Activated CD4-positive, alpha-beta T cell treated with anti-CD3 and anti-CD28 coated beads, Interleukin-2, Interleukin-4, amounts not matched to agents 100 ng/mL and 50 ng/mL, durations not matched to agents 16 hours and 8 hours (primary cell): ENCODE results near the gene PLXNB3.

ENCODE experiments used
- DNase-seq: peaks from one replicate; pipeline ENCODE4 v3.0.0-alpha.2; 2020; ENCODE audit warnings: low spot score

PLXNB3 gene

DNA sequence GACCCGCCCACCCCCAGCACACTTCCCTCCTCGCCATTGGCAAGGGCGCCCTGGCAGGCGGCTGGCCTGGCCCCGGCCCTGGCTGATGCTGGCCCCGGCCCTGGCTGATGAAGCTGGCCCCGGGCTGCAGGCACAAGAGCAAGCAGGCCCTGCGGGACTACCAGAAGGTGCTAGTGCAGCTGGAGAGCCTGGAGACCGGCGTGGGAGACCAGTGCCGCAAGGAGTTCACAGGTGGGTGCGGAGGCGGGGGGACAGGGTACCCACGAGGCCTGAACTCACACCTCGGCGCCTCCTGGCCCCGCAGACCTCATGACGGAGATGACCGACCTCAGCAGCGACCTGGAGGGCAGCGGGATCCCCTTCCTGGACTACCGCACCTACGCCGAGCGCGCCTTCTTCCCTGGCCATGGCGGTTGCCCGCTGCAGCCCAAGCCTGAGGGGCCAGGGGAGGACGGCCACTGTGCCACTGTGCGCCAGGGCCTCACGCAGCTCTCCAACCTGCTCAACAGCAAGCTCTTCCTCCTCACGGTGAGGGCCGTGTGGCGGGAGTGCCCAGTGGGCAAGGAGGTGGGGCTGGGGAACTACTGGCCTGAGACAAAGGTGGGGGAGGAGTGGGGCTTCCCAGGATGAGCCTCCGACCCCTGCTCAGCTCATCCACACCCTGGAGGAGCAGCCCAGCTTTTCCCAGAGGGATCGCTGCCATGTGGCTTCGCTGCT lies 10.7 kb downstream of the PLXNB3 start:
- DNase-seq: no peak

GRCh38 chrX:153775293-153776119 lies 11.5 kb downstream of the PLXNB3 start:
- no peak for DNase-seq

DNA sequence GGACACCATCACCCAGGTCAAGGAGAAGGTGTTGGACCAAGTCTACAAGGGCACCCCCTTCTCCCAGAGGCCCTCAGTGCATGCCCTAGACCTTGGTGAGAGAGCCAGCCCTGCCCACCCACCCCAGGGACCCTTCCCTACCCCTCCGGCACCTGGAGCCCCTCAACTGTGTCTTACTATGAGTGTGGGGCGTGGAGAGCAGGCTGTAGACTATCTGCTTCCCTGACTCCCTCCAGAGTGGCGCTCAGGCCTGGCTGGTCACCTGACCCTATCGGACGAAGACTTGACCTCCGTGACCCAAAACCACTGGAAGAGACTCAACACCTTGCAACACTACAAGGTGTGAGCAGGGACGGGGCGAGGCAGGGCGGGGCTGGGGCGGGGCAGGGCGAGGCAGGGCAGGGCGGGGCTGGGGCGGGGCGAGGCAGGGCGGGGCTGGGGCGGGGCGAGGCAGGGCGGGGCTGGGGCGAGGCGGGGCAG lies 12.1 kb downstream of the PLXNB3 start:
- no peak for DNase-seq

GRCh38 chrX:153776611-153777045 lies 12.6 kb downstream of the PLXNB3 start:
- no peak for DNase-seq

DNA sequence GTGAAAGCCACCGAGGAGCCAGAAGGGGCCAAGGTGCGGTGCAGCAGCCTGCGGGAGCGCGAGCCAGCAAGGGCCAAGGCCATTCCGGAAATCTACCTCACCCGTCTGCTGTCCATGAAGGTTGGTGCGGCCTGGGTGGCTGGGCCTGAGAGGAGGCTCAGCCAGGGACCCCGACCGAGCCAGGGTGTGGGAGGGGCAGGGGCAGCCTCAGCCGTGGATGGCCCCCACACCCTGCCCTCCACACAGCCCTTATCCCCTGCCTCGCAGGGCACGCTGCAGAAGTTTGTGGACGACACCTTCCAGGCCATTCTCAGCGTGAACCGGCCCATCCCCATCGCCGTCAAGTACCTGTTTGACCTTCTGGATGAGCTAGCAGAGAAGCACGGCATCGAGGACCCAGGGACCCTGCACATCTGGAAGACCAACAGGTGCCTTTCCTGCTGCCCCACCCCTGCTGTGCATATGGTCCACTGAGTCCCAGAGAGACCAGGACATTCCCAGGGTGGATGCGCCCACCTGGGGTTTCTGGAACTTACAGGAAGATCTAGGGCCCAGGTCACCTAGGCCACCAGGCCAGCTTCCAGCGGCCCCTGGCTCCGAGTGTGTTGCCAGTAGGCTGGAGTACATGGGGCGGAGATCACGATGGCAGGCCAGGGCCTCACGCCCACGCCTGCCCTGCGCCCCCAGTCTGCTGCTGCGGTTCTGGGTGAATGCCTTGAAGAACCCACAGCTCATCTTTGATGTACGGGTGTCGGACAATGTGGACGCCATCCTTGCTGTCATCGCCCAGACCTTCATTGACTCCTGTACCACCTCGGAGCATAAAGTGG lies 13.4 kb downstream of the PLXNB3 start:
- no peak for DNase-seq

- DNase-seq: no peak
Measured at GRCh38 chrX:153778181-153778580, 14.1 kb downstream of the PLXNB3 start.

GRCh38 chrX:153778684-153779101 lies 14.6 kb downstream of the PLXNB3 start:
- no peak for DNase-seq

DNA sequence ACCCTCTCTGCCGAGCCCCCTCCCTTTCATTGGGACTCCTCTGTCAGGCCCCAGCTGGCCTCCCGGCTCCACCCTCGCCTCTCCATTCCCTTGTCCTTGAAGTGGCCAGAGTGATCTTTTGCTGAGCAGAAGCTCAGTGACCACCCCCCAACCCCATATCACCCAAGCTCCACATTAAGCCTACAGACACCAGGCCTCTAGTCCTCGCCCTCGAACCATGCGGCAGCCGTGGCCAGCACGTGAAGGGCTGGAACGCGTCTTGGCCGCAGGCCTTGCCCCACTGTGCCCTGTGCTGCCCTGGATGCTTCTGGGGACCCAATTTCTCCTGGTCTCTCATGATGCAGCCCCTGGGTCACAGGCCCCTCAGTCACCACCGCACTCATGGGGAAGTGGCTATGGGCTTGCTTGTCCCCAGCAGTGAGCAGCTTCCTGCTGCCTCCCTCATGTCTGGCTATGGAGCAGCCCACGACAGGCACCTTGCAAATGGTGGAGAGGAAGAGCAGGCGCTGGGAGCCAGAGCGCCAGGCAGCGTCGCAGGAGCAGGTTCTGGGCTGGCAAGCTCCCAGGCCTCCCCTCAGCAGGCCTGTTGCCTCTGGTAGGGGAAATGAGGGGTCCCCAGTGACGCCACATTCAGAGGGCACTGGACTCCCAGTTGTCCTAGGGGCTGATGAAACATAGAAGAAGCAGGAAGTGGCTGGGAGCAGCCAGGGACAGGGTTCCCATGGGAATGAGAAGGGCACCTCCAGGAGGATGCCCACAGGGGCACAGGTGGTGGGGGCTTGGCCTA lies 16.0 kb downstream of the PLXNB3 start:
- DNase-seq: no peak

DNA sequence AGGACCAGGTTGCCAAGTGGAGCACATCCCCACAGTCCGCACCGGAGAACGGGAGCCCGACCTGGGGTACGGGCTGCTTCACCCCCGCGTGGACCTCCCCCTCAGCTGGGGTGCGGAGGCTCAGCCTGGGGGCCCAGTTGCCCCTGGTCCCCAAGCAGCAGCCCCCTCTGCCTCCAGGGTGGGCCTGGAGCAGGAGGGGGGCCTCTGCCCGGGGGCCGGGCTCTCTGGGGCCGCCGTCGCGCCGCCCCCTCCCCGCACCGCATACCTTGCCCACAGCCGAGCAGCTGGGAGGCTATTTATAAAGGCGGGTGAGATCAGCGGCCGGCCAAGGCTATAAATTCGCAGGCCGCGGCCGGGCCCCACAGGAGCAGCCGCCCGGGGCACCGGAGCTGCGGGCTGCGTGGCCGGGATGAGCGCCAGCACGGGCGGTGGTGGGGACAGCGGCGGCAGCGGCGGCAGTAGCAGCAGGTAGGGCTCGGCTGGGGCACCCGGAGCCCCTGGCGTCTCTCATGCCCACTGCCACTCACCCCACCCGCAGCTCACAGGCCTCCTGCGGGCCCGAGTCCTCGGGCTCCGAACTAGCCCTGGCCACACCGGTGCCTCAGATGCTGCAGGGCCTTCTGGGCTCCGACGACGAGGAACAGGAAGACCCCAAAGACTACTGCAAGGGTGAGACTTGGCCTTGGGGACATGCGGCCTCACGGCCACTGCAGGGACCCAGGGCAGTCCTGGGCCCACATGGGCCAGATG lies 16.8 kb downstream of the PLXNB3 start, which contains the start of gene SRPK3:
Gene SRPK3 (plus strand): TSS at position 364 of the 750 bp plus-strand sequence. CDS start 46 bp downstream, at position 410.
- no peak for DNase-seq

GRCh38 chrX:153781428-153782047 lies 17.5 kb downstream of the PLXNB3 start:
- no peak for DNase-seq

- no peak for DNase-seq
Measured at GRCh38 chrX:153782313-153782712, 18.3 kb downstream of the PLXNB3 start.

GRCh38 chrX:153782871-153783270 lies 18.8 kb downstream of the PLXNB3 start:
- no peak for DNase-seq

DNA sequence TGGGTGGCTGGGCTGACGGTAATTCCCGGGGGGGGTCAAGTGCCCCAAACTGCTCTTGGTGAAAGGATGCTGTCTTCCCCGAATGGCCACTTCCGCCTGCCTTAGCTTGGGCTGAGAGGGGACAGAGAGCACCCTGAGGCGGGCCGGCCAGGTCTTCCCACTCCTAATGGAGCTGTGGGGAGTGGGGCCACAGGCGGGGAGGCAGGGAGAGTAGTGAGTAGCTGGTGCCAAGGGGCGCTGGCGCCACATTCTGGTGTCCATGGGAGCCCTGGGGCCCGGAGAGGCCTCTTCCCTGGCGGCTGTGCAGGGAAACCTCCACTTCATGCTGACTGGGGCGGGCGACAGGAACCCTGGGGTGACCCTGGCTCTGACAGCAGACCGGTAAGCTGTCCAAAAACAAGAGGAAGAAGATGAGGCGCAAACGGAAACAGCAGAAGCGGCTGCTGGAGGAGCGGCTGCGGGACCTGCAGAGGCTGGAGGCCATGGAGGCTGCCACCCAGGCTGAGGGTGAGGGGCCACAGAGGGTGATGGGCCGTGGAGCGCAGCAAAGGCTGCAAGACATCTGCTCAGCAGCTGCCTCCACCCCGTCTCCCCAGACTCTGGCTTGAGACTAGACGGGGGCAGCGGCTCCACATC lies 19.4 kb downstream of the PLXNB3 start:
- no peak for DNase-seq

- no peak for DNase-seq
Measured at GRCh38 chrX:153784325-153784967, 20.4 kb downstream of the PLXNB3 start.

- DNase-seq: no peak
Measured at GRCh38 chrX:153786669-153787068, 22.6 kb downstream of the PLXNB3 start.

DNA sequence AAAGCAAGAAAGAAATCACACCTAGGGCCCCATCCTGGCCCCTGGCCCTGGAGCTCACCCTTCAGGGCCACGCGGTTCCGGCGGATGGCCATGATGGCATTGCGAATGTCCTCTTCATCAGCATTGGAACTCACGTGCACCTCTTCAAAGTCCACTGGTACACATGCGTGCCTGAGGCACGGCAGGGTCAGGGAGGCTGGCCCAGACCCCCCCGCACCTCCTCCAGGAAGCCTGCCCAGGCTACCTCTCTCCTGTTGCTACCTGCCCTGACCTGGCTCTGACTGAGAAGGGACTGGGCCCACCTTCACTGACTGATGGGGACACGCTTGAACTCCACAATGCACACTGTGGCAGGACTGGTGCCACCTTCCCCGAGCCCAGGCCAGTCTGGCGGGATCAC lies 25.6 kb downstream of the PLXNB3 start:
- no peak for DNase-seq

DNA sequence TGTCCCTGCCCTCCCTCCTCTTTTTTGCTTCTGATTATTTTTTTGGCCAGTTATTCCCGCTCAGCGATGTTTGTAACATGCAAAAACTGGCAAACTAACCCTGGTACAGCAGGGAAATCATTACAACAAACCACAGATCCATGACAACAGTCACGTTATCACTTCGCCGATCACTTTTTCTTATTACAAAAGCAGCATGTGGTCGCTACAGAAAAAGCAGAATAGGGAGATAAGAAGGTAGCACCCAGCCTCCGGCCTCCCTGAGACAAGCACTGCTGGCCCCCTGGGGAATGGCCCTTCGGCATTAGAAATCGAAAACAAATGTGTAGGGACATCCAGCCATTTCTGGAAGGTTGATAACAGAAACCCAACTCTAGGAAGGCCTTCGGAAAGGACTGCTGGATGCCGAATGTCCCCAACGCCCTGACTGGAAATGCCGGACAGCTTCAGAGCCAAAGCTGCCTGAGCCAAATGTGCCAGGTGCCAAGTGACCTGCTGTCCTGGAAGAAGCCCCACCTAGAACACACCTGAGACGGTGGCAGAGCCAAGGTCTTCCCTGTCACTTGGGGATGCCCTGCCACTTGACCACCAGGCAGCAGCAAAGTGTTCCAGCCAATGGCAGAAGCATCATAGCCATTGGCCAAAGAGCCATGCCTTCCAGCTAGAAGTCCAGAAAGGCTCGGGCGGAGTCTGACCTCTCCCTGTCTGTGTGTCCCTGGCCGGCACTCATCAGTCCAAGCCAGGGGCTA lies 27.2 kb downstream of the PLXNB3 start:
- DNase-seq: no peak

- no peak for DNase-seq
Measured at GRCh38 chrX:153792368-153792767, 28.3 kb downstream of the PLXNB3 start.
